Lower leg skin (tissue), 3 donors: ENCODE data around the gene GLCE.

Source experiments
- CTCF ChIP-seq, 3 donors: fragments of 450-650 bp; IDR thresholded peaks; one replicate each; pipeline ENCODE4 v1.5.1; 2016; ENCODE audit warnings: antibody characterized with exemption in 3 of 3, mild to moderate bottlenecking in 3 of 3, moderate library complexity in 2 of 3
- POLR2A ChIP-seq, 2 donors: fragments of 450-650 bp; IDR thresholded peaks; one replicate each; pipeline ENCODE4 v1.6.1; 2016 to 2017; ENCODE audit warnings: antibody characterized with exemption in 2 of 2, mild to moderate bottlenecking in 1 of 2, moderate library complexity in 1 of 2

- TF ChIP-seq CTCF (IDR thresholded peaks at IDR 0.05) (no peak), POLR2A (IDR thresholded peaks at IDR 0.05) (no peak)
Measured at GRCh38 chr15:69190504-69190903, 30.1 kb downstream of the GLCE start.
